Measurements from ENCODE around the gene TMEM182. TPM values are rescaled to one million over a fixed set of nuclear protein-coding genes. Genes with fewer than 3 reads are reported as not detected.

The TMEM182 gene
- total and polyA plus RNA-seq, 9 of the 15 experiments (the other 6 are each of a cell fraction or from before 2014, with no cell fraction given): 5.2 to 11.4 (median 7.5) TPM

GRCh38 chr2:102764083-102764482 lies 2.3 kb downstream of the TMEM182 start (continued):
- TF ChIP-seq, protein P1, sequence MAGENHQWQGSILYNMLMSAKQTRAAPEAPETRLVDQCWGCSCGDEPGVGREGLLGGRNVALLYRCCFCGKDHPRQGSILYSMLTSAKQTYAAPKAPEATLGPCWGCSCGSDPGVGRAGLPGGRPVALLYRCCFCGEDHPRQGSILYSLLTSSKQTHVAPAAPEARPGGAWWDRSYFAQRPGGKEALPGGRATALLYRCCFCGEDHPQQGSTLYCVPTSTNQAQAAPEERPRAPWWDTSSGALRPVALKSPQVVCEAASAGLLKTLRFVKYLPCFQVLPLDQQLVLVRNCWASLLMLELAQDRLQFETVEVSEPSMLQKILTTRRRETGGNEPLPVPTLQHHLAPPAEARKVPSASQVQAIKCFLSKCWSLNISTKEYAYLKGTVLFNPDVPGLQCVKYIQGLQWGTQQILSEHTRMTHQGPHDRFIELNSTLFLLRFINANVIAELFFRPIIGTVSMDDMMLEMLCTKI (IDR thresholded peaks at IDR 0.05; ENCODE audit: partially characterized antibody): no peak
- no peak for TF ChIP-seq CHD2 (IDR thresholded peaks at IDR 0.05; ENCODE audit: low read depth, low read length)

GRCh38 chr2:102765061-102765460 lies 3.2 kb downstream of the TMEM182 start:
- Histone ChIP-seq H3K4me2 (ENCODE audit: insufficient read depth, low read length) (no peak overlapping the region), H3K9me3 (replicated peaks; ENCODE audit: control insufficient read depth, insufficient read depth, low read depth, low read length) (no peaks in the 10 kb centered on the region), H3K27ac (ENCODE audit: extremely low read depth, low read depth, low read length) (no peak overlapping the region), H3K4me1 (replicated peaks in 1 of 2; ENCODE audit: control insufficient read depth in 2 of 2, insufficient read depth in 2 of 2, low read length in 2 of 2) (no peaks in the 10 kb centered on the region; a peak in 1 of 5 replicates), H4K20me1 (replicated peaks; ENCODE audit: control insufficient read depth, insufficient read depth, low read length) (no peaks in the 10 kb centered on the region), H3K4me3 (no peak overlapping the region), H3K9me1 (ENCODE audit: control insufficient read depth, insufficient read depth, low read length) (no peaks in the 10 kb centered on the region), H3K79me2 (ENCODE audit: control insufficient read depth, insufficient read depth, low read length) (no peaks in the 10 kb centered on the region), H2AFZ (ENCODE audit: low read depth, low read length) (no peak overlapping the region), H3K9ac (ENCODE audit: insufficient read depth in 1 of 2, low read depth in 2 of 2, low read length in 2 of 2) (no peak overlapping the region), H3K36me3 (ENCODE audit: control insufficient read depth, insufficient read depth, low read length) (peaks cover 8% of the 10 kb centered on the region; the same call in 2 of the 3 replicates), H3K27me3 (ENCODE audit: control insufficient read depth in 2 of 2, insufficient read depth in 2 of 2, low read length in 2 of 2) (no peaks in the 10 kb centered on the region)
- TF ChIP-seq CEBPB (tag; IDR thresholded peaks at IDR 0.05) (peak; percentile 32; the same call in 1 of the 2 replicates), HCFC1 (IDR thresholded peaks at IDR 0.05; ENCODE audit: low read depth, low read length) (no peak)
- no TSS peak for BruUV-seq (replicated peaks)
- intact Hi-C loops (cut with micrococcal nuclease) (no loop called here), in situ Hi-C loops (cut with MboI) (no loop called here)
- POLR2A ChIA-PET: no interaction called here
- WGBS (ENCODE audit: insufficient coverage, low coverage, missing lambda C conversion rate): 92% methylated on average over 1 of the region's 1 CpG
- ATAC-seq (no peak), DNase-seq (ENCODE audit: extremely low read depth in 1 of 4, low spot score in 3 of 4) (no peak), FAIRE-seq (no peak)
- CTCF ChIA-PET (ENCODE audit: low intra/inter-chr PET ratio): no interaction called here

Measured in K562 (cell line).